Tibial artery (tissue), 4 donors: ENCODE data around the gene LRTM1.

Experiments used
- DNase-seq, 2 donors: peaks; one replicate each; pipeline ENCODE4 v3.0.0-alpha.2; 2019
- H3K27ac ChIP-seq, 2 donors: fragments of 200-600 bp; sonication (generic) in 1 of 2; 1 replicate in 1 of 2; 2 replicates in 1 of 2; pipeline ENCODE4 v1.5.1; 2018 to 2019; ENCODE audit warnings: mild to moderate bottlenecking in 1 of 2
- H3K27me3 ChIP-seq, 2 donors: fragments of 200-600 bp; sonication (generic) in 1 of 2; one replicate each; pipeline versions ENCODE4 v1.5.1 to v1.6.0; 2016 to 2019
- H3K36me3 ChIP-seq, 3 donors: fragments of 200-600 bp; sonication (generic) in 2 of 3; one replicate each; pipeline ENCODE4 v1.5.1; 2016 to 2019; ENCODE audit warnings: mild to moderate bottlenecking in 2 of 3
- H3K4me1 ChIP-seq, 4 donors: fragments of 200-600 bp; sonication (generic) in 2 of 4; 1 replicate in 3 of 4; 2 replicates in 1 of 4; pipeline ENCODE4 v1.5.1; 2016 to 2019
- H3K4me3 ChIP-seq, 2 donors: fragments of 200-600 bp; sonication (generic) in 1 of 2; 1 replicate in 1 of 2; 2 replicates in 1 of 2; pipeline ENCODE4 v1.5.1; 2018 to 2019; ENCODE audit warnings: mild to moderate bottlenecking in 2 of 2
- H3K9me3 ChIP-seq, 3 donors: fragments of 200-600 bp; sonication (generic) in 1 of 3; one replicate each; pipeline ENCODE4 v1.5.1; 2016 to 2019
- CTCF ChIP-seq, 2 experiments: fragments of 200-600 bp in 1 of 2; fragments of 450-650 bp in 1 of 2; IDR thresholded peaks; one replicate each; pipeline ENCODE4 v1.5.1; 2017 to 2019; ENCODE audit warnings: antibody characterized with exemption in 2 of 2, mild to moderate bottlenecking in 1 of 2, moderate library complexity in 1 of 2
- intact Hi-C: fragments of 100-400 bp; cut with DNase I; formaldehyde crosslinking; loops from one replicate; pipeline ENCODE4 v1.15.0; 2023; ENCODE audit warnings: low total_unique reads

Gene LRTM1

GRCh38 chr3:54914180-54914579 is 13.7 kb downstream of the LRTM1 start:
- Histone ChIP-seq H3K9me3 (no peaks in the 10 kb centered on the region), H3K4me3 (no peak overlapping the region), H3K27me3 (no peaks in the 10 kb centered on the region), H3K4me1 (no peaks in the 10 kb centered on the region), H3K36me3 (peaks cover 0 to 5% (median 0%) of the 10 kb centered on the region in 3 donors), H3K27ac (no peak overlapping the region)
- intact Hi-C loops = no loop called here
- DNase-seq = no peak
- TF ChIP-seq CTCF (IDR thresholded peaks at IDR 0.05) = no peak

GRCh38 chr3:54909191-54909590 is 18.7 kb downstream of the LRTM1 start:
- no peak for TF ChIP-seq CTCF (IDR thresholded peaks at IDR 0.05)
- peaks cover 0 to 5% (median 0%) of the 10 kb centered on the region in 3 donors for H3K36me3 ChIP-seq

GRCh38 chr3:54906763-54907162 is 21.1 kb downstream of the LRTM1 start:
- intact Hi-C loops = no loop called here
- DNase-seq = no peak
- Histone ChIP-seq H3K27ac (no peak overlapping the region), H3K9me3 (no peaks in the 10 kb centered on the region), H3K36me3 (peaks cover 0 to 2% (median 0%) of the 10 kb centered on the region in 3 donors), H3K4me1 (no peaks in the 10 kb centered on the region), H3K27me3 (no peaks in the 10 kb centered on the region), H3K4me3 (no peak overlapping the region)
- no peak for TF ChIP-seq CTCF (IDR thresholded peaks at IDR 0.05)

More at GRCh38 chr3:54909191-54909590, 18.7 kb downstream of the LRTM1 start:
- Histone ChIP-seq H3K4me1 (no peaks in the 10 kb centered on the region), H3K27me3 (no peaks in the 10 kb centered on the region), H3K4me3 (no peak overlapping the region), H3K27ac (no peak overlapping the region), H3K9me3 (no peaks in the 10 kb centered on the region)
- DNase-seq = no peak
- intact Hi-C loops = no loop called here

- no peak for TF ChIP-seq CTCF (IDR thresholded peaks at IDR 0.05)
- Histone ChIP-seq H3K4me3 (no peak overlapping the region), H3K9me3 (no peaks in the 10 kb centered on the region), H3K36me3 (no peaks in the 10 kb centered on the region), H3K27me3 (no peaks in the 10 kb centered on the region), H3K4me1 (no peaks in the 10 kb centered on the region), H3K27ac (no peak overlapping the region)
- DNase-seq = no peak
- intact Hi-C loops = no loop called here
These were observed 21.9 kb downstream of the LRTM1 start for GRCh38 chr3:54905920-54906319.

GRCh38 chr3:54905261-54905888 is 22.5 kb downstream of the LRTM1 start:
- DNase-seq = no peak
- intact Hi-C loops = no loop called here
- H3K9me3 ChIP-seq = no peaks in the 10 kb centered on the region
- TF ChIP-seq CTCF (IDR thresholded peaks at IDR 0.05) = no peak
- no peaks in the 10 kb centered on the region for H3K27me3 ChIP-seq
- no peak overlapping the region for H3K4me3 ChIP-seq
- no peaks in the 10 kb centered on the region for H3K36me3 ChIP-seq
- H3K27ac ChIP-seq = no peak overlapping the region
- H3K4me1 ChIP-seq = no peaks in the 10 kb centered on the region
